ENCODE data around the gene FAM222B. TPM values are rescaled to one million over a fixed set of nuclear protein-coding genes. Genes with fewer than 3 reads are reported as not detected.

Gene FAM222B
- total RNA-seq, 1 donor from 2014 or later: 15.6 TPM

DNA sequence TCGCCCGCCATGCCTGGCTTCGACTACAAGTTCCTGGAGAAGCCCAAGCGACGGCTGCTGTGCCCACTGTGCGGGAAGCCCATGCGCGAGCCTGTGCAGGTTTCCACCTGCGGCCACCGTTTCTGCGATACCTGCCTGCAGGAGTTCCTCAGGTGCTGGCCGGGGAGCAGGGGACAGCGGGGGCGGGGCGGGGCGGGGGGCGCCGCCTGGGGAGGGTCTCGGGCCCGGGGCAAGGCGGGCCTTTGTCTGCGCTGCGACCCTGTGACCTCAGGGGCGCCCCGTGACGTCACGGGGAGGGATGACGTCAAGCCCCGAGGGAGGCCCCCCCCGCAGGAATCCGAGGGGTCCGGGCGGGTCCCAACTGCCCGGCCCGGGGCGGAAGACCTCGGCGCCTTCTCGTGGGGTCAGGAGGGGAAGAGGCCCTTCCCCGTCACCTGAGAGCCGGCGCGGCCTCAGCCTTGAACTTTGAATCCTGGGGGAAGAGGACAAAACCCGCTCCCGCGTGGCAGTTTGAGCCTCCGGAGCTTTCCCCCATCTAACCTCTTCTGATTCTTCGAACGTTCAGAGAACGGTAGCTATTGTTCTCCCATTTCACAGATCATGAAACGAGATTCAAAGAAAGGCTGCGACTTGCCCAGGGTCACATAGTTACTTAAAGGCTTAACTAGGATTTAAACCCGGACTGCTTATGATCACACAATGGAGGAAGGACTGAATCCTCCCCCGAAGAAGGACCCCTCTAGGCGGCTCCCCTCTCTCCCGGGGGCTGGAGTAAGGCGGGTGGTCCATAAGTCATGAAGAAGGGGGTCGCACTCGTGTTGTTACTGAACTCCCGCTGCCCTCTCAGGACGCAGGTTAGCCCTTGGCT, 98.3 kb downstream of the FAM222B start:
- CTCF ChIA-PET: interaction anchor here (0.6 to 17.6 kb wide), 4 partner anchors 9 to 19 kb away, joined by 3 to 545 read pairs (median 3); partner anchors contain the start of genes NEK8 and TLCD1
- H3K9me3 Mint-ChIP-seq: no peaks in the 10 kb centered on the region
- H3K27me3 Mint-ChIP-seq: no peaks in the 10 kb centered on the region
- DNase-seq: peak; percentile 69
- peak; percentile 13 for ATAC-seq (ENCODE audit: low read depth)
- POLR2A ChIA-PET: interaction anchor here (0.6 to 23.0 kb wide), 9 partner anchors 8 to 206 kb away, joined by 3 to 2384 read pairs (median 4); partner anchors contain the start of genes BLTP2, FAM222B, NEK8 and PHF12
- peaks cover 69% of the 10 kb centered on the region for H3K36me3 Mint-ChIP-seq (ENCODE audit: low read depth)
- peaks cover 70% of the 10 kb centered on the region for H3K4me1 Mint-ChIP-seq
- TF ChIP-seq, protein P1, sequence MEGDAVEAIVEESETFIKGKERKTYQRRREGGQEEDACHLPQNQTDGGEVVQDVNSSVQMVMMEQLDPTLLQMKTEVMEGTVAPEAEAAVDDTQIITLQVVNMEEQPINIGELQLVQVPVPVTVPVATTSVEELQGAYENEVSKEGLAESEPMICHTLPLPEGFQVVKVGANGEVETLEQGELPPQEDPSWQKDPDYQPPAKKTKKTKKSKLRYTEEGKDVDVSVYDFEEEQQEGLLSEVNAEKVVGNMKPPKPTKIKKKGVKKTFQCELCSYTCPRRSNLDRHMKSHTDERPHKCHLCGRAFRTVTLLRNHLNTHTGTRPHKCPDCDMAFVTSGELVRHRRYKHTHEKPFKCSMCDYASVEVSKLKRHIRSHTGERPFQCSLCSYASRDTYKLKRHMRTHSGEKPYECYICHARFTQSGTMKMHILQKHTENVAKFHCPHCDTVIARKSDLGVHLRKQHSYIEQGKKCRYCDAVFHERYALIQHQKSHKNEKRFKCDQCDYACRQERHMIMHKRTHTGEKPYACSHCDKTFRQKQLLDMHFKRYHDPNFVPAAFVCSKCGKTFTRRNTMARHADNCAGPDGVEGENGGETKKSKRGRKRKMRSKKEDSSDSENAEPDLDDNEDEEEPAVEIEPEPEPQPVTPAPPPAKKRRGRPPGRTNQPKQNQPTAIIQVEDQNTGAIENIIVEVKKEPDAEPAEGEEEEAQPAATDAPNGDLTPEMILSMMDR (IDR thresholded peaks at IDR 0.05): no peak
- intact Hi-C loops (cut with micrococcal nuclease): no loop called here
- peak overlapping the region; percentile 93 for H3K4me3 Mint-ChIP-seq
- peak overlapping the region; percentile 84 for H3K27ac Mint-ChIP-seq

DNA sequence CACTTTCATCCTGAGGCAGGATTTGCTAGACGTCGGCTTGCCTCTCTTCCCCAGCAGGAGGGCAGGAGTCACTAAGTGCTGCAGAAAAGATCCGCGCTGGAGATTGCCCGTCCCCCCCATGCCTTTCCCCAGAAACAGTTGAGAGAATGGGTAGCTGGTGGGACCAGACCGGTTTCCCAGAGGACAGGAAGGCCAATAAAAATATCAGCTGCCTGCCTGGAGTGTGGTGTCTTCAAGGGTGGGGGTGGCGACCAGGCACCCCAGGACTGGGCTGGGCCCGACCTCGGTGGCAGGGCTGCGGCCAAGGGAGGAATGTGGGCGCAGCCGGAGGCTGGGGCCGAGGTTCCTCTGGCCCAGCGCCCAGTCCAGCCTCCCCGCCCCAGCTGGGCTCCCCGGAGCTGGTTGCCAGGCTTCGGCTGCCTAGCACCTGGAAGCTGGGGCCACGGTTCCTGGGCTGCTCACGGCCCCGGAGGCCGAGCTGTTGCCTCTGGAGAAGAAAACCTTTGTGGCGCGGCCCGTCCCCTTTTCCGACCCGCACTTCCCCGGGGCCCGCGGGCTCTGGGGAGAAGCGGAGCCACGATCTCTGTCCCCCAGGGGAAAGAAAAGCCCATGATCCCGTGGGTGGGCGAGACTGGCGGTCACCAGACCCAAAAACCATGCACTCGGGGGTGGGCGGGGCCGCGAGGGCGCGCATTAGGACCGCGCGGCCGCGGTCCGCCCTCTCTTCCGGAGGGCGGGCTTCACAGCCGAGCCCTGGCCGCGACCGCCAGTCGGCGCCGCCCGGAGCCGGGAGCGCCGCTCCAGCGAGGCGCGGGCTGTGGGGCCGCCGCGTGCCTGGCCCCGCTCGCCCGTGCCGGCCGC, 99.1 kb downstream of the FAM222B start, which contains the start of gene TRAF4:
TRAF4 (plus strand) TSS at position 769 of the 861 bp plus-strand sequence. CDS start 102 bp downstream, outside the sequence.
- TF ChIP-seq, protein P1 (IDR thresholded peaks at IDR 0.05): no peak
- peaks cover 64% of the 10 kb centered on the region for H3K36me3 Mint-ChIP-seq (ENCODE audit: low read depth)
- H3K27ac Mint-ChIP-seq: peak within 1 kb of the TSS; percentile 99
- peaks cover 70% of the 10 kb centered on the region for H3K4me1 Mint-ChIP-seq
- CTCF ChIA-PET: interaction anchor here (0.9 to 17.6 kb wide), 3 partner anchors 13 to 24 kb away, joined by 3 to 545 read pairs (median 7); partner anchors contain the start of genes NEK8, RPL23A and TLCD1
- DNase-seq: peak; percentile 87
- POLR2A ChIA-PET: interaction anchor here (0.7 to 23.0 kb wide), 13 partner anchors 8 to 397 kb away, joined by 3 to 2384 read pairs (median 4); partner anchors contain the start of genes BLTP2, FAM222B, NEK8 and PHF12
- H3K9me3 Mint-ChIP-seq: no peaks in the 10 kb centered on the region
- intact Hi-C loops (cut with micrococcal nuclease): loop anchor here (1.0 kb wide), 1 partner anchor 15 kb away; the partner anchor contains the start of gene NEK8
- peak; percentile 66 for ATAC-seq (ENCODE audit: low read depth)
- H3K27me3 Mint-ChIP-seq: no peaks in the 10 kb centered on the region
- H3K4me3 Mint-ChIP-seq: peak within 1 kb of the TSS; percentile 93

DNA sequence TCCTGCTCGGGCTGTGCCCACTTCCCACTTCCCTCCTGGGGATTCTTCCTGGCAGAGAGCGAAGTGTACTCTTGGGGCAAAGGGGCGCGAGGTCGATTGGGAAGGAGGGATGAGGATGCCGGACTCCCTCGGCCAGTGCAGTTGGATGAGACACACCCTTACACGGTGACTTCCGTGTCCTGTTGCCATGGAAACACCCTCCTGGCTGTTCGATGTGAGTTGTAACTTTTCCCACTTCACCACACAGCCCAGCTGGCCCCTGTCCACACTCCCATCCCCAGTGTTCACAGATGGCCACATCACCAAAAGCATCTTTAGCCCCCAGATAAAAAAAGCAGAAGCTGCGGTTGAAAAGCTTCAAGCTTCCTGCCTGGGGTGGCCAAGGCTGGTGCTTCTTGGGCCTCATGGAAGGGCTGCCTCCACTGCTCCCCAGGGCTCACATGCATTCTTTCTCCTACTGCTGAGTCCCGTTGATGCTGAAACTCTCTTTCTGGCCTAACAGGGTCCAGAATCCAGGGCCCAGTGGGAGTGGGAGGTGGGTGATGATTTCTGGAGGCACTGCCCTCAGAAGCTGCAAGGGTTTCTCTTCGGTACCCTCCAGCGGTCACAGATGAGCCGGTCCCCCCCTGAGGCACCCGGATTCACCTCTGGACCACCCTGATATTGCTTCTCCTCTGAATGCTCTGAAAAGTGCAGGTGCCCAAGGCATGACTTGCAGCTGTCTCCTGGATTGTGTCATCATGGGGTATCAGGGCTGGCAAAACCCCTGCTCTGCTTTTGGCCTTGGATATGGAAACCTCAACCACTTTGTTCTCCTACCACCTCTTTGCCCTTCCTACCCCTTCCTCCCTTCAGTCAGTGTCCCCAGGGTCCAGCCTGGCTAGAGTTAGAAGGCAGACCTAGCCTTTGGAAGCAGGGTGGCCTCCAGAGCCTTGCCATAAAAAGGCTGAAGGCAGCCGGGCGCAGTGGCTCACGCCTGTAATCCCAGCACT, 100.9 kb downstream of the FAM222B start:
- no peaks in the 10 kb centered on the region for H3K9me3 Mint-ChIP-seq
- ChIA-PET POLR2A (interaction anchor here (0.5 to 23.0 kb wide), 14 partner anchors 9 to 383 kb away, joined by 3 to 2384 read pairs (median 6); partner anchors contain the start of genes DHRS13, FLOT2, NEK8 and PHF12), CTCF (interaction anchor here (1.4 to 17.6 kb wide), 2 partner anchors 8 to 14 kb away, joined by 7 to 545 read pairs; partner anchors contain the start of genes NEK8 and TLCD1)
- DNase-seq (peak; percentile 62), ATAC-seq (ENCODE audit: low read depth) (peak; percentile 15)
- H3K4me3 Mint-ChIP-seq: peak overlapping the region; percentile 86
- TF ChIP-seq, protein P1 (IDR thresholded peaks at IDR 0.05): no peak
- intact Hi-C loops (cut with micrococcal nuclease): loop anchor here (1.0 kb wide), 1 partner anchor 9 kb away; no protein-coding TSS in a partner anchor
- H3K36me3 Mint-ChIP-seq (ENCODE audit: low read depth): peaks cover 47% of the 10 kb centered on the region
- H3K4me1 Mint-ChIP-seq: peaks cover 71% of the 10 kb centered on the region
- H3K27ac Mint-ChIP-seq: peak overlapping the region; percentile 99
- H3K27me3 Mint-ChIP-seq: no peaks in the 10 kb centered on the region
